ENCODE data around the gene CFAP299.

GRCh38 chr4:80610845-80611677 is 275.5 kb downstream of the CFAP299 start:
- TF ChIP-seq EZH2 (IDR thresholded peaks at IDR 0.05; ENCODE audit: borderline replicate concordance) = no peak
- TF ChIP-seq CTCF (IDR thresholded peaks at IDR 0.05; ENCODE audit: poor library complexity) = no peak
- no peak for TF ChIP-seq EZH2phosphoT487 (IDR thresholded peaks at IDR 0.05; ENCODE audit: low read depth, severe bottlenecking, unreplicated experiment)
